Fibroblast of peridontal ligament (primary cell): ENCODE results near the gene KIF3C.
A peak's percentile ranks its signal among the peaks of the same experiment; 100 is the strongest.
"Not testable (repeated sequence)": the region's sequence is repeated elsewhere in the genome, so short reads cannot be mapped to it uniquely, and the experiment has no call there.

Source experiments
- DNase-seq: peaks from one replicate; pipeline ENCODE4 v3.0.0-alpha.2; 2010; ENCODE audit errors: extremely low read depth

The KIF3C gene

DNA sequence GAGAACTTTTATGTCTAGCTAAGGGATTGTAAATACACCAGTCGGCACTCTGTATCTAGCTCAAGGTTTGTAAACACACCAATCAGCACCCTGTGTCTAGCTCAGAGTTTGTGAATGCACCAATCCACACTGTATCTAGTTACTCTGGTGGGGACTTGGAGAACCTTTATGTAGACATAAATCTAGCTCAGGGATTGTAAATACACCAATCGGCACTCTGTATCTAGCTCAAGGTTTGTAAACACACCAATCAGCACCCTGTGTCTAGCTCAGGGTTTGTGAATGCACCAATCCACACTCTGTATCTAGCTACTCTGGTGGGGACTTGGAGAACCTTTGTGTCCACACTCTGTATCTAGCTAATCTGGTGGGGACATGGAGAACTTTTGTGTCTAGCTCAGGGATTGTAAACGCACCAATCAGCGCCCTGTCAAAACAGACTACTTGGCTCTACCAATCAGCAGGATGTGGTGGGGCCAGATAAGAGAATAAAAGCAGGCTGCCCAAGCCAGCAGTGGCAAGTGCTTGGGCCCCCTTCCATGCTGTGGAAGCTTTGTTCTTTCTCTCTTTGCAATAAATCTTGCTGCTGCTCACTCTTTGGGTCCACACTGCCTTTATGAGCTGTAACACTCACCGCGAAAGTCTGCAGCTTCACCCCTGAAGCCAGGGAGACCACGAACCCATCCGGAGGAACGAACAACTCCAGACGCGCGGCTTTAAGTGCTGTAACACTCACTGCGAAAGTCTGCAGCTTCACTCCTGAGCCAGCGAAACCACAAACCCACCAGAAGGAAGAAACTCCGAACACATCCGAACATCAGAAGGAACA, 66.1 kb downstream of the KIF3C start:
- DNase-seq: not testable (repeated sequence)

- not testable (repeated sequence) for DNase-seq
Measured at GRCh38 chr2:25915411-25915810, 66.9 kb downstream of the KIF3C start.

GRCh38 chr2:25913696-25913973, 68.7 kb downstream of the KIF3C start:
- not testable (repeated sequence) for DNase-seq

DNA sequence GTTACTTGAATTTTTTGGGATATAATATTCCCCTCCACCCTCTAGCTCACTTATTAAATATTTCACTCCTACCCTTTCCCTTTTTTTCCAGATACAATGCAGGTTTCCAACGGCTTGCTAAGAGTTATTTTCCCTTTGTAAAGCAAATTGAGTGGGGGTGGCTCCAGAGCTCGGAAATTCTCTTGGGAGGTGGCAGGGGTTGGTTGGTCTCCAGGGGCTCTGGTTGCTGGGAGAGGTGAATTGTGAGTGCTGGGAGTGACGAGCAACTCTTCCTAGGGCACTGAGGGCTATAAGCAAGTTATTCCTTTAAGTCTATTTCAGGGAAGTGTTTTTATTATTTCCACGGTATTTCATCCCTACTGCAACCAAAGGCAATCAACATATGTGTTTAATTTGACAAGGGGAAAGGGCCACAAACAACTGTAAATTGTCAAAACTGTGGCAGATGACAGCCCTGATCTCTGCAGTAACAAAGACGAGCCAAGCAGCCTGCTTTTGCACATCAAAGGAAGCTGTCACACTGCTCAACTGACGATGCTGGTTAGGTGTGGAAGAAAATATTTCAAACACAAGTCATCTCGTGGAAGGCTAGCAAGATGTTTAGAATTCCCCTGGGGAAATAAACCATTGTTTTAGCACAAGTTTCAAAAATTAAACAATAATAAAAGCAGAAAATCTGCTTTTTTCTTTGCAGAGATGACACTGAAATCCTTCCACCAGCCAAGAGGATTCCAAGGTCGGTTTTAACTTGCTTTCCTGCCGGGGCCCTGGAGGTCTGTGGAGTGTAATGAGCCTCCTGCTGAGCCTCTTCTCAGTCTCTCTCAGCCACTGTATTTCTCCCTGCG, 69.2 kb downstream of the KIF3C start:
- peak; percentile 52 for DNase-seq

- not testable (repeated sequence) for DNase-seq
Measured at GRCh38 chr2:25909574-25909973, 72.7 kb downstream of the KIF3C start.

DNA sequence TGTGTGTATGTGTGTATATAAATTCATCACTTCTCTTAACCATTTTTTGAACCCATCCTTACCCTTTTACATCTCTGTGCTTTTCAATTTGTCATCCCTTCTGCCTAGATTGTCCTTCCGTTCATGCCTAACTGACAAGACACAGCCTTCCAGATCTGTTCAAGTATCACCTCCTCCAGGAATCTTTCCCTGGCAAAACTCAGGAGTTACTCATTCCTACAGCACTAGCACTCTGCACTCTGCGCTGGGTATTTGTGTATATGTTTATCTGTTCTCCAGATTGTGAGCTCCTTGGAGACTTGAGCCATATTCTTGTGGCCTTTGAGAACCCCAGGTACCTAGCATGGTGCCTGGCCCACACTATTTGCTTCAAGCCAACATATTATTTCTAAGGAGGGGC, 77.2 kb downstream of the KIF3C start:
- no peak for DNase-seq

DNA sequence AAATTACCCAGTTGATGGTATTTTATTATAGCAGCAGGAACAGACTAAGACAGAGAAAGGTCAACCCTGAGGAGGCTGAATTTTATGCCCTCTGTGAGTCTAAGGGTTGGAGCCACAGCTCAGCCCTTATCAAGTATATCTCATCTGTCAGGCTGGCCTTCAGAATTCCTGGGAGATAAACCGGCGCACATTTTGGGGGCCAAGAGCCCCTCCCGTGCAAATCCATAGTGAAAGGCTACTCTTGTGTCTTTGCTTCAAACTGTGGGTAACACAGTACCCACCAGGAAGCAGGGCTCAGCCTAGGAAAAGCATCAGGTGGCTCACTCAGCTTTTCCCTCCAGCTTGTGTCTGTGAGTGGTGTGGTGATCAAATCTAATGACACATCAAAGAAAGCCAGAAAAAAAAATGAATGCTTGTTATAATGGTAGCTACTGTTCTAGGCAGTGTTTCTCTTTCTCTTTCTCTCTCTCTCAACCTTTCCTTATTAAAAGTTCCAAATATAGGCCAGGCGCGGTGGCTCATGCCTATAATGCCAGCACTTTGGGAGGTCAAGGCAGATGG, 79.0 kb downstream of the KIF3C start:
- DNase-seq: no peak

DNA sequence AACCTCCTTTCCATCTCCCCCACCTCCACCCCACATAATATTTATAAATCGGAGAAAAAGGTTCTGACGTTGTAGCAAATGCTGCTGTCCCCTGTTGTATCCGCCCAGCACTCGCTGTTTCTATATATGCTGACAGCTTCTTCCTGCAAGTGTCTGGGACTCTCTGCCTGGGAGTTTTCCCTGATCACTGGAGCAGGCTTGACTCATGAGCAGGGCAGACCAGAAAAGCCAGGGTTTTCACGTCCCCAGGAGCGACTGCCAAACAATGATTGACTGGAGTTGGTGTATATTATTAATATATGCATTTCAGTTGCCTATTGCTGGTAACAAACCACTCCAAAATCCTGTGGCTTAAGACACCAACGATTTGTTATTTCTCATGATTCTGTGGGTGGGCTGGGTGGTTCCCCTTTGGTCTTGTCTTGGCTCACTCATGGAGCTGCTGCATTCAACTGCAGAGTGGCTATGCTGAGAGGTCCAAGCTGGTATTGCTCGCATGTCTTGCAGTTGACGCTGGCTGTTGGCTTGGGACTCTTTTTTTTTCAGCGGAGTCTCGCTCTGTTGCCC, 82.8 kb downstream of the KIF3C start:
- DNase-seq: peak; percentile 43

DNA sequence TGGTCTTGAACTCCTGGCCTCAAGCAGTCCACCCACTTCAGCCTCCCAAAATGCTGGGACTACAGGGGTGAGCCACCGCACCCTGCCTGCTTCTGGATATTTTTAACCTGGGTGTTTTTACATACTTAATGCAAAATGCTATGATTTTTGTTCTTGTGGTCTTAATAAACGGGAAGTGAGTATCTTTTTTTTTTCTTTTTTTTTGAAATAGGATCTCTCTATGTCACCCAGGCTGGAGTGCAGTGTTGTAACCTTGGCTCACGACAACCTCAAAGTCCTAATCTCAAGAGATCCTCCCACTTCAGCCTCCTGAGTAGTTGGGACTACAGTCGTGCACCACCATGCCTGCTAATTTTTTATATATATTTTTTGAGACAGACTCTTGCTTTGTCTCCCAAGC, 84.8 kb downstream of the KIF3C start:
- DNase-seq: no peak

GRCh38 chr2:25896308-25896707, 86.0 kb downstream of the KIF3C start:
- not testable (repeated sequence) for DNase-seq

GRCh38 chr2:25895610-25896009, 86.7 kb downstream of the KIF3C start:
- DNase-seq: no peak

DNA sequence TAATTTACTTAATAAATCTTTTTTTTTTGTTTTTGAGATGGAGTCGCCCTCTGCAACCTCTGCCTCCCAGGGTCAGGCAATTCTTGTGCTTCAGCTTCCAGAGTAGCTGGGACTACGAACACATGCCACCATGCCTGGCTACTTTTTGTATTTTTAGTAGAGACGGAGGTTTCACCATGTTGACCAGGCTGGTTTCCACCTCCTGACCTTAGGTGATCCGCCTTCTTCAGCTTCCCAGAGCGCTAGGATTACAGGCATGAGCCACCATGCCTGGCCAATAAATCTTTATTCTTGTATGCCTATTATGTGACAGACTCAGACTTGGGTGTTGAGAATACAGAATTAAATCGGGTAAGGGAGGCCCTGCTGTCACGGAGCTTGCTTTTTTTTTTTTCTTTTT, 87.3 kb downstream of the KIF3C start:
- DNase-seq: no peak

DNA sequence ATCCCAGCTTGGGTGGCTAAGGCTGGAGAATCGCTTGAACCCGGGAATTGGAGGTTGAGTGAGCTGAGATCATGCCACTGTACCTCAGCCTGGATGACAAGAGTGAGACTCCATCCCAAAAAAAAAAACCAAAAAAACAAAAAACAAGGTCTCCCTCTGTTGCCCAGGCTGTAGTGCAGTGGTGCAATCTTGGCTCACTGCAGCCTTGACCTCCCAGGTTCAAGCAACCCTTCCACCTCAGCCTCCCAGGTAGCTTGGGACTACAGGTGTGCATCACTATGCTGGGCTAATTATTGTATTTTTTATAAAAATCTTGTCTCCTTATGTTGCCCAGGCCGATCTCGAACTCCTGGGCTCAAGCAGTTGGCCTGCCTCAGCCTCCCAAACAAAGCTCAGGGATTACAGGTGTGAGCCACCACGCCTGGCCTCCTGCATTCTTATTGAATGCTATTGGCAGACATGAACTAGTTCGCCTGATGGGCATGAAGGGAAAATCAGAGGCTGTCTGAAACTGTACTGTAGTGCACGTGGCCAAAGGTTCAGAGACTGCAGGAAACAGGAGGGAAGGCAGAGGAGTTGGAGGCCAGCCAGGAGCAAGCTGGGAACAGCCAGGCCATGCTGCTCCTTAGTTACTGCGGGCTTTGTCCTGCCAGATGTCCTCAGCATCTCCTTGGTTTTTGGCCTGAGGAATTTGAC, 88.0 kb downstream of the KIF3C start:
- DNase-seq: no peak

DNA sequence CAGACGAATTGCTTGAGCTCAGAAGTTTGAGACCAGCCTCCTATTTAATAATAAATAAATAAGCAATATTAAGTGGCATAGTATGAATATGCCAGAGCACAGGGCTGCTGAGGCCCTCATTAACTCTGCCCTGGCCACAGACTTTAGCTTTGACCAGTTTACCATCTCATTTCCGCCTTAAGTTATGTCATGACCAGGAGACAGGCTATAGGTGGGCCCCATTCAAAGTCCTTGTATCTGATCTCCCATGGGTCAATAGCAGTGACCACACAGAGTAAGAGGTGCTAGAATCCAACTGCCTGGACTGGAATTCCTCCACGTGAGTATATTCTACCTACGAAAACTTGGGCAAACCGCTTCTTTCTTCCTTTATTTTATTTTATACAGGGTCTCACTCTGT, 90.6 kb downstream of the KIF3C start:
- DNase-seq: no peak

GRCh38 chr2:25887624-25888242, 94.6 kb downstream of the KIF3C start:
- DNase-seq: no peak

DNA sequence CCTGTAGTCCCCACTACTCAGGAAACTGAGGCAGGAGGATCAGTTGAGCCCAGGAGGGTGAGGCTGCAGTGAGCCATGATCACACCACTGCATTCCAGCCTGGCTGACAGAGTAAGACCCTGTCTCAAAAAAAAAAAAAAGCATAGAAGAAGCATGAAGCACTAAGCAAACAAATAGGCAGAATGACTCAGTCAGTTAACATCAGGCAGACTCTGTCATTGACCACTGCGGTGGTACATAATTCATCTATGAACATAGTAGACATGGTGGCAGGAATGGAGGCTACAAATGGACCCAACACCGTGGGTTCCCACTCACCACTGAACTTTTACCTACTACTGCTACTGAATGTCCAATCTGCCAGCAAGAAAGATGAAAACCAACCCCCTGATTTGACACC, 96.4 kb downstream of the KIF3C start:
- peak; percentile 78 for DNase-seq

DNA sequence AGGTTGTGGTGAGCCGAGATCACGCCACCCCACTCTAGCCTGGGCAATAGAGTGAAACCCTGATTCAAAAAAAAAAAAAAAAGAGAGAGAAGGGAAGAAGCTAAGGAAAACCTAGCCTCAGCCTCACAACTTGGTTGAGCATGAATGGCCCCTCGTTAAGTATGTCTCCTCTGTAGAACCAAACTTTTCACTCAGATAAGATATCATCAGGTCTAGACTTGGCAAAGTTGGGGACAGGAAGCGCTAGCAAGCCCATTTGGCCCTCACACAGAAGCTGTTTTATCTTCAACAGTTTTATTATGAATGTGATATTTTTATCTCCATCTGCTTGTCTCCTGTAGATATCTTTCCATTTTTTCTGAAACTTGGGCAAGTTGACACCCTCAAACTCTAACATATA, 100.5 kb downstream of the KIF3C start:
- no peak for DNase-seq

GRCh38 chr2:25879133-25879730, 103.1 kb downstream of the KIF3C start:
- peak; percentile 45 for DNase-seq

- peak; percentile 90 for DNase-seq
Measured at GRCh38 chr2:25878361-25879132, 103.8 kb downstream of the KIF3C start, which contains the start of gene ASXL2. Gene ASXL2, minus strand, starts transcription at chr2:25878487. Its CDS starts 265 bp downstream, at chr2:25878222.
